MG63 (cell line): Measurements from ENCODE around the gene ART5. TPM values are rescaled to one million over a fixed set of nuclear protein-coding genes. Genes with fewer than 3 reads are reported as not detected.
"Not testable (repeated sequence)": the region's sequence is repeated elsewhere in the genome, so short reads cannot be mapped to it uniquely, and the experiment has no call there.

Experiments used
- DNase-seq: peaks from one replicate; pipeline ENCODE4 v3.0.0-alpha.2; 2020
- H3K27me3 ChIP-seq: fragments of 250-450 bp; sonication (Bioruptor Pico); 2 replicates; pipeline ENCODE4 v1.5.1; 2020; ENCODE audit warnings: mild to moderate bottlenecking, moderate library complexity
- H3K36me3 ChIP-seq: fragments of 250-450 bp; sonication (Bioruptor Pico); 2 replicates; pipeline ENCODE4 v1.5.1; 2020; ENCODE audit warnings: mild to moderate bottlenecking, moderate library complexity
- H3K4me3 ChIP-seq: fragments of 250-450 bp; sonication (Bioruptor Pico); 2 replicates; pipeline ENCODE4 v1.5.1; 2020; ENCODE audit warnings: mild to moderate bottlenecking, moderate library complexity
- H3K9me3 ChIP-seq: fragments of 250-450 bp; sonication (Bioruptor Pico); 2 replicates; pipeline ENCODE4 v1.5.1; 2020; ENCODE audit warnings: mild to moderate bottlenecking, moderate library complexity
- total RNA-seq: library from RNA; depleted of rRNA; stranded (reverse); fragments of >200 nt; shearing (Covaris generic); gene quantifications from 2 replicates; pipeline ENCODE4 v1.2.3, GENCODE V29; 2014; ENCODE audit warnings: low replicate concordance

ART5 gene
- total RNA-seq, 1 experiment from 2014 or later, result not detected

DNA sequence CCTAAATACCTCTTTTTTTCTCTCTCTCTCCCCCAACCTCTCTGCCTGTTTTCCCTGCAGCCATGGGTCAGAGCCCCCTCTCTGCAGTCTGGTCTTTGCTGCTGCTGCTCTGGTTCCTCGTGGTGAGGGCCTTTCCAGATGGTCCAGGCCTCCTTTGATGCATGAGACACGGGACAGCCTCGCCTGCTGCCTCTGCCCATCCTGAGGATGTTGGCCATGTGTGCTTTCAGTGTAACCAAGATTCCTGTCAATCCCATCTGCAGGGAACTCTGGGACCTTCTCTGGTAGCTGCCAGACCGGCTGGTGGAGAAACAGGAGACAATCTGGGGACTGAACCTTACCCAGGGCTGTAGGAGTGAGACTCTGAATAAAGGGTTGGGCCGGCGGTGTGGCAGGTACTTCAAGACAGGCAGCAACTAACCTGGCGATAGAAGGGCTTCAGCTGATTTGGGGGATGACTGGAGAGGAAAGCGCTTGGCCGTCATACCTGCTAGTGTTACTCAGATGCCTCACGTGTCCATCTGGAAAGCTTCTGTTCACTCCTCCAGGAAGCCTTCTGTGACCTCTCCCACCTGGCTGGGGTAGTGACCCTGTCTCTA is 22.3 kb upstream of the ART5 start:
- no peaks in the 10 kb centered on the region for H3K27me3 ChIP-seq
- H3K4me3 ChIP-seq, result no peak overlapping the region
- no peak for DNase-seq
- no peaks in the 10 kb centered on the region for H3K9me3 ChIP-seq
- H3K36me3 ChIP-seq, result no peaks in the 10 kb centered on the region

DNA sequence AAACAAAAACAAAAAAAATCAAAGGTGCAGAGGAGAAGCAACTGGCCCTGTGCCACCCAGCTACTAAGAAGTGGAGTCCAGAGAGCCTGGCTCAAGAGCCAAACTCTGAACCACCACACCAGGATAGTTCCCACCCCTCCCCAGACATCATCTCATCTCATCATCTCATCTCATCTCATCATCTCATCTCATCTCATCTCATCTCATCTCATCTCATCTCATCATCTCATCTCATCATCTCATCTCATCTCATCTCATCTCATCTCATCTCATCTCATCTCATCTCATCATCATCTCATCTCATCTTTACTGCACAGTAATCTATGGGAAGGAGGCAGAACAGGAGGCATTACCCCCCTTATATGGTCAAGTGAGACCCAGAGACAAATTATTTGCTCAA is 21.1 kb upstream of the ART5 start:
- Histone ChIP-seq H3K4me3 (no peak overlapping the region), H3K9me3 (no peaks in the 10 kb centered on the region), H3K27me3 (no peaks in the 10 kb centered on the region), H3K36me3 (no peaks in the 10 kb centered on the region)
- no peak for DNase-seq

GRCh38 chr11:3660960-3661359 is 19.2 kb upstream of the ART5 start:
- no peak for DNase-seq
- Histone ChIP-seq H3K9me3 (no peaks in the 10 kb centered on the region), H3K27me3 (no peaks in the 10 kb centered on the region), H3K4me3 (no peak overlapping the region), H3K36me3 (no peaks in the 10 kb centered on the region)

GRCh38 chr11:3659595-3660515 is 18.1 kb upstream of the ART5 start:
- Histone ChIP-seq H3K9me3 (no peaks in the 10 kb centered on the region), H3K4me3 (no peak overlapping the region), H3K27me3 (no peaks in the 10 kb centered on the region), H3K36me3 (no peaks in the 10 kb centered on the region)
- no peak for DNase-seq

GRCh38 chr11:3658252-3658651 is 16.5 kb upstream of the ART5 start:
- H3K36me3 ChIP-seq, result no peaks in the 10 kb centered on the region
- H3K9me3 ChIP-seq, result no peaks in the 10 kb centered on the region
- no peak for DNase-seq
- H3K27me3 ChIP-seq, result no peaks in the 10 kb centered on the region
- no peak overlapping the region for H3K4me3 ChIP-seq

GRCh38 chr11:3657331-3657730 is 15.5 kb upstream of the ART5 start:
- not testable (repeated sequence) for H3K4me3 ChIP-seq, DNase-seq, H3K27me3 ChIP-seq, H3K36me3 ChIP-seq, H3K9me3 ChIP-seq

- Histone ChIP-seq H3K36me3 (no peaks in the 10 kb centered on the region), H3K4me3 (no peak overlapping the region), H3K27me3 (no peaks in the 10 kb centered on the region), H3K9me3 (no peaks in the 10 kb centered on the region)
- no peak for DNase-seq
These were observed 13.8 kb upstream of the ART5 start for GRCh38 chr11:3655547-3655946.

GRCh38 chr11:3652514-3652913 is 10.7 kb upstream of the ART5 start:
- not testable (repeated sequence) for H3K36me3 ChIP-seq, DNase-seq, H3K27me3 ChIP-seq, H3K9me3 ChIP-seq, H3K4me3 ChIP-seq

DNA sequence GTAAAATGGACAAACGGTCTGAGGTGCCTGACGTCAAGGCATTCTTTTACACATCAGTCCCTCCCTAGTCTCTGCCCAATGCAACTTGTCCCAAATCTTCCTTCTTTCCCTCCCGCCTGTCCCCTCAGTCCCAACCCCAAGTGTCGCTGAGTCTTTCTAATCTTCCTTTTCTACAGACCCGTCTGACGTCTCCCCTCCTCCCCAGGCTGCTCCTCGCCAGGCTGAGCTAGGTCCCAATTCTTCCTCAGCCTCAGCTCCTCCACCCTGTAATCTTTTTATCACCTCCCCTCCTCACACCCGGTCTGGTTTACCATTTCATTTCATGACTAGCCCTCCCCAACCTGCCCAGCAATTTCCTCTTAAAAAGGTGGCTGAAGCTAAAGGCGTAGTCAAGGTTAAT is 7.6 kb upstream of the ART5 start:
- DNase-seq, H3K36me3 ChIP-seq, H3K4me3 ChIP-seq, H3K9me3 ChIP-seq, H3K27me3 ChIP-seq: not testable (repeated sequence)

- not testable (repeated sequence) for H3K36me3 ChIP-seq, DNase-seq, H3K9me3 ChIP-seq, H3K4me3 ChIP-seq, H3K27me3 ChIP-seq
These were observed 7.1 kb upstream of the ART5 start for GRCh38 chr11:3648843-3649242.

GRCh38 chr11:3645552-3645951 is 3.8 kb upstream of the ART5 start:
- DNase-seq, result no peak
- no peaks in the 10 kb centered on the region for H3K27me3 ChIP-seq
- no peaks in the 10 kb centered on the region for H3K36me3 ChIP-seq
- H3K4me3 ChIP-seq, result no peak overlapping the region
- H3K9me3 ChIP-seq, result no peaks in the 10 kb centered on the region

DNA sequence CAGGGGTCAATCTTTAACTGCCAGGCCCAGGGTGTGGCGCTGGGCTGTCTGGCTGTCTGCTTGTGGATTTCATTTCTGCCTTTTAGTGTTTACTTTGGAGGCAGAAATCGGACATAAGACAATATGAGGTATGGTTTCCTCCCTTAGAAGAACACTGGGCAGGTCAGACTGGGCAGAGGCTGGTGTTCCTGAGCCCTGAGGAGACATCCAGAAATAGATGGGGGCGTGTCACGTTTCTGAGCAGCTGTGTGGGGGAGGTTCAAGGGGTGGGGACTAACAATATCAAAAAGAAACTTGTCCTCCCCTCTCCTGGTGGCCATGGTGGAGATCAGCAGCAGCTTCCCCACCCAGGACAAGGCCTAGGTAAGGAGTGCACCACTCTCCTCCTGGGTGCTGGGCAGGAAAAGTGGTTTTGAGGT is 3.0 kb upstream of the ART5 start, which contains the start of gene ART1:
ART1 (plus strand) TSS at position 312 of the 419 bp plus-strand sequence. CDS start 14,086 bp downstream, outside the sequence.
- no peak for DNase-seq
- Histone ChIP-seq H3K27me3 (no peaks in the 10 kb centered on the region), H3K36me3 (no peaks in the 10 kb centered on the region), H3K4me3 (no peak within 1 kb of the TSS), H3K9me3 (no peaks in the 10 kb centered on the region)

- not testable (repeated sequence) for H3K9me3 ChIP-seq, H3K36me3 ChIP-seq, H3K4me3 ChIP-seq, DNase-seq, H3K27me3 ChIP-seq
These were observed 1.3 kb upstream of the ART5 start for GRCh38 chr11:3643102-3643546.

GRCh38 chr11:3642071-3642951 is 519 bp upstream of the ART5 start:
- Histone ChIP-seq H3K36me3 (no peaks in the 10 kb centered on the region), H3K9me3 (no peaks in the 10 kb centered on the region), H3K4me3 (peak overlapping the region; percentile 43), H3K27me3 (no peaks in the 10 kb centered on the region)
- DNase-seq, result peak; percentile 75

- DNase-seq, result no peak
- Histone ChIP-seq H3K27me3 (no peaks in the 10 kb centered on the region), H3K4me3 (no peak overlapping the region)
These were observed 601 bp downstream of the ART5 start for GRCh38 chr11:3641191-3641590.

DNA sequence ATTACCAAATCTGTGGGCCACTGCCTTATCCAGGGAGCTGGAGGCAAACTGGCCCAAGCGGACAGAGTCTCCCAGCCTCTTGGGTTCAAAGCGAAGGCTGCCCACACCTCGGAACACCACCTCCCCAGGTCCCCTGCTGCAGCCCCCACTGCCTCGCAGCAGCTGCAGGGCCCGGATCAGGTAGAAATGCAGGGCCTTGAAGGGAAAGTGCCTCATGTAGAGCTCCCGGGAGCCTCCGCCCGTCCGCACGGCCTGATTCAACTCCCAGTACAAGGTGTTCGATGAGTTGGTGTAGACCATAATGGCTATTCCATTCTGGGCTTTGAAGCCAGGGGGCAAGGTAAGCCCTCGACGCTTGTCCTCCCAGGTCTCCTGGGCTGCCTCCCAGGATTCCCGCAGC is 2.0 kb downstream of the ART5 start:
- no peak for DNase-seq
- H3K27me3 ChIP-seq, result no peaks in the 10 kb centered on the region
- H3K4me3 ChIP-seq, result no peak overlapping the region
- no peaks in the 10 kb centered on the region for H3K9me3 ChIP-seq
- no peaks in the 10 kb centered on the region for H3K36me3 ChIP-seq

More at GRCh38 chr11:3641191-3641590, 601 bp downstream of the ART5 start:
- no peaks in the 10 kb centered on the region for H3K36me3 ChIP-seq
- no peaks in the 10 kb centered on the region for H3K9me3 ChIP-seq

GRCh38 chr11:3638513-3638912 is 3.3 kb downstream of the ART5 start:
- DNase-seq, result no peak
- Histone ChIP-seq H3K36me3 (no peaks in the 10 kb centered on the region), H3K4me3 (no peak overlapping the region), H3K9me3 (no peaks in the 10 kb centered on the region), H3K27me3 (no peaks in the 10 kb centered on the region)
